GM19467 (cell line): ENCODE measurements around the gene FAM171A2.

Experiments
- ATAC-seq: cut with Tn5 transposase; IDR thresholded peaks from one replicate; pipeline ENCODE4 v1.9.1; 2021; ENCODE audit warnings: mild to moderate bottlenecking, moderate library complexity; ENCODE audit not compliant: unreplicated experiment

FAM171A2 gene

DNA sequence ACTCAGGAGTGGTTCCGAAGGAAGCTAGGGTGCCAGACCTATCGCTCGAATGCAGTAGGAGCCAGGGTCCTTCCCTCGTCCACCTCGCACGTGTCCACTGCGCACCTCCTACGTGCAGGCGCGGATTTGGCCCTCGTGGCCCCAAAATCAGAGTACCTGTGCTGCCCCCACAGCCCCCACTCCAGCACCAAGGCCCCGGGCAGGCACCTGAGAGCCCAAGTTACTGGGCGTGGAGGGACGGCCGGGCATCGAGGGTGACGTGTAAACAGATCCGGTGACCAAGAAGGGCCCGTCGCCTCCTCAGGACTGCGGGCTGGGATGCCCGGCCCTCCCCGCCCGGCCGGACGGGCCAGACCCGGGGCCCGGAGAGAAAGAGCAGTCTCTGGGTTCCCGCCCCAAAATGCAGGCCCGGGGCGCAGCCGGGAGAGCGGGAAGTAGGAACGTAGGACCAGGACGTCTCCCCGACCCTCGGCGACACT lies 39.5 kb downstream of the FAM171A2 start:
- peak; percentile 8 for ATAC-seq

- no peak for ATAC-seq
Observed at GRCh38 chr17:44323359-44324091, 40.1 kb downstream of the FAM171A2 start.

DNA sequence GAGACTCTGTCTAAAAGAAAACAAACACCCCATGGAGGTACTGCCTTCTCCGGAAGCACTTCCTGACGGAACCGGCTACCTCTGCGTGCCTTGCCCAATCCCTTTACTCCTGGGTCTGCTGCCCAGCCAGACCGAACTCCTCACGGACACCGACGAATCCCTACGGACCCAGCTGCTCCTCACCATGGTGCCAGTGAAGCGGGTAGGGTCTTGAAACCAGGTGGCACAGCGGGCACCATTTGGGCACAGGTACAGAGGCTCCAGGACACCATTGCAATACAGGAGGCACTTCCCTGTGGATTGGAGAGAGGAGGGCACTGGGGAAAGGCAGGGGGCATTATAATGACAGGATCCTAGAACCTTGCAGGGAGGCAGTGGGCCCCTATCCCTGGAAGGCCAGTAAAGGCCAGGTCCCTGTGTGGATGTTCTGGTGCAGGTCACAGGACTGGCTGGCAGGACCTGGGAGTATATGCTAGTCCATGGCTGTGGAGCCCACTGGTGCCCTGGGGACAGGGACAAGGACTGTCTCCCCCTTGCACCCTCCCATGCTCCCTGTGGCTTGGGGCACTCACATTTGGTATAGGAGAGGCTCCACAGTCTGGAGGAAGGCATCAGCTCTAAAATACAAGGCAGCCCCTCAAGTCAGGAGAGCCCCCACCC lies 41.3 kb downstream of the FAM171A2 start:
- ATAC-seq: no peak

GRCh38 chr17:44321246-44322120 lies 42.2 kb downstream of the FAM171A2 start:
- ATAC-seq: no peak

- no peak for ATAC-seq
Observed at GRCh38 chr17:44320066-44320465, 43.6 kb downstream of the FAM171A2 start.

DNA sequence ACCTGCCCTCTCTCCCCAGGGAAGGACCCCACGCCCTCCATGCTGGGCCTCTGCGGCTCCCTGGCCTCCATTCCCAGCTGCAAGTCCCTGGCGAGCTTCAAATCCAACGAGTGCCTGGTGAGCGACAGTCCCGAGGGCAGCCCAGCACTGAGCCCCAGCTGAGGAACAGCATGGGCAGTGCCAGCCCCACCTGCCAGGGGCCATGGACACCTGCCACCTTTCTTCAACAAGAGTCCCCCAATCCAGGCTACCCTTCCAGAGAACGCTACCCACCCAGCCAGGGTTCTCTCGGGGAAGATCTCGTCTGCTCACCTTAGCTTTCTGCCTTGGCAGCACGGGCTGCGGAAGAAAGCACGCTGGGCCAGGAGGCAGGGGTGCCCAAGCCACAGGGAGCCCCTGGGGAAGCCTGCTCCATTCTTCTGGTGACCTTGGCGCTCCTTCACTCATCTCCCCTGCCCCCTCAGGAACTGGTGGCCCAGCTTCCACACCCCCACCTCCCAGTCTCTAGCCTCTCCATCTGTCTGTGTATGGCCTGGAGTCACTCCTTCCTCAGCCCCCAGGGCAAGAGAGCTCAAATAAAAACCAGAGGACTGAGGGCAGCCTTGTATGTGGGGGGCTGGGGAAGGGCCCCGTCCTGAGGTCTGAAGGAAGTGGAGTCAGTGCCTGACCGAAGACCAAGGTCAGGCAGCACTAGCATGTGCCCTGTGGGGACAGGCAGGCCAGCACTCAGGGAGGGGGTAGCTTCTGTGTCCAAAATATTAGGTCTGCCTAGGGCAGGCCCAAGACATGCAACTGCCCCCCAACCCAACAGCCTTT lies 45.4 kb downstream of the FAM171A2 start:
- no peak for ATAC-seq

- ATAC-seq: no peak
Observed at GRCh38 chr17:44317545-44317944, 46.1 kb downstream of the FAM171A2 start.

GRCh38 chr17:44315760-44316731 lies 47.6 kb downstream of the FAM171A2 start:
- no peak for ATAC-seq

DNA sequence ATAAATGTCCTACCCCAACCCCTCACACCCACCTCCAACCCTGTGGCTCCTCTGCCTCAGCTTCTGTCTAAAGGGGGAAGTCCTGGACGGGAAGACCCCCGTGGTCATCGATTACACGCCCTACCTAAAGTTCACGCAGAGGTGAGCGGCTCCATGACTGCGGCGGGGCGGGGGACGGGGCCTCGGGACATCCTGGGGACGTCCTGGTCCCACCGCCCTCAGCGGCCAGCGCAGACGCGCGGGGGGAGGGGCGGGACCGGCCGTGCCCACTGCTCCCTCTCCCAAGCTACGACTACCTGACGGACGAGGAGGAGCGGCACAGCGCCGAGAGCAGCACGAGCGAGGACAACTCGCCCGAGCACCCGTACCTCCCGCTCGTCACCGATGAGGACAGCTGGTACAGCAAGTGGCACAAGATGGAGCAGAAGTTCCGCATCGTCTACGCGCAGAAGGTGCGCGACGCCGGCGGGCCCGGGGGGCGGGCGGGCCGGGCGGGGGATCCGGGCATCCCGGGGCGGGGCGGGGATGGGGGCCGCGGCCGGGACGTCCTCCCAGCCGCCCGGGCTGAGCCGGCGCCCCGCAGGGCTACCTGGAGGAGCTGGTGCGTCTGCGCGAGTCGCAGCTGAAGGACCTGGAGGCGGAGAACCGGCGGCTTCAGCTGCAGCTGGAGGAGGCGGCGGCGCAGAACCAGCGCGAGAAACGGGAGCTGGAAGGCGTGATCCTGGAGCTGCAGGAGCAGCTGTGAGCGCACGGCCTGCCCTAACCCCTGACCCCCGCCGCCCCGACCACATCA lies 48.6 kb downstream of the FAM171A2 start:
- no peak for ATAC-seq

DNA sequence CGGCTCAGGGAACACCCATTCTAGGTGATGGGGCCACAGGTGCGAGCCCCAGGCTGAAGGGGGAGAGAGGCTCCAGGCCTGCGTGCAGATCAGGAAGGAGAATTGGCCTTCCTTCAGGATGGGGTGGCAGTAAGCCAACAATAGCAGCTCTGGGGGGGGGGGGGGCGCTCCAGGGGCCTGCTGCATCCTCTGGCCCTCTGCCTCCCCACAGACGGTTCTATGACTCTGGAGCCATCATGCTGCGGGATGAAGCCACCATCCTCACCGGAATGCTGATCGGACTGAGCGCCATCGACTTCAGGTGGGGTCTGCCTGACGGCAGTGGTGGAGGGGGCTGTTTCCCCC lies 49.2 kb downstream of the FAM171A2 start:
- ATAC-seq: no peak

GRCh38 chr17:44314031-44314430 lies 49.6 kb downstream of the FAM171A2 start:
- ATAC-seq: no peak

- no peak for ATAC-seq
Observed at GRCh38 chr17:44312396-44313104, 51.1 kb downstream of the FAM171A2 start.

GRCh38 chr17:44311562-44312181 lies 52.0 kb downstream of the FAM171A2 start:
- no peak for ATAC-seq

- no peak for ATAC-seq
Observed at GRCh38 chr17:44310609-44311376, 52.9 kb downstream of the FAM171A2 start.

GRCh38 chr17:44310188-44310587 lies 53.5 kb downstream of the FAM171A2 start:
- no peak for ATAC-seq

- no peak for ATAC-seq
Observed at GRCh38 chr17:44309472-44309871, 54.2 kb downstream of the FAM171A2 start.

DNA sequence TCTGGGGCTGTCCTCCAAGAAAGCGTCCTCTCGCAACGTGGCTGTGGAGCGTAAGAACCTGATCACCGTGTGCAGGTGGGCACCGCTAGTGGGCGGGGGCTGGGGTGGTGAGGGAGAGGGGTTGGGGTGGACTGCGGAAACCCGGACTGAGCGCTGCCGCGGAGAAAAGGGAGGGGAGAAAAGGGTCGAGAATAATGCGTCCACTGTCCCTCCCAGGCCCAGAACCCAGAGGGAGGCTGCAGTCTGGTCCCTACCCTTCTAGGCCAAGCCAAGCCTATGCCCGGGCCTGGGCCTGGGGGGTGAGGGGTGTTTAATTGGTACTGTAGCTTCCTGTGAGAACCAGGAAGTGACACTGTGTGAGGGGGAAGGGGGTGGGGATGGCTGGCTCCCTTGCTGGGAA lies 54.8 kb downstream of the FAM171A2 start:
- no peak for ATAC-seq
